ENCODE results near the gene LPAR1. TPM values are rescaled to one million over a fixed set of nuclear protein-coding genes. Genes with fewer than 3 reads are reported as not detected.

LPAR1 gene
- total RNA-seq, 2 experiments from 2014 or later = not detected

DNA sequence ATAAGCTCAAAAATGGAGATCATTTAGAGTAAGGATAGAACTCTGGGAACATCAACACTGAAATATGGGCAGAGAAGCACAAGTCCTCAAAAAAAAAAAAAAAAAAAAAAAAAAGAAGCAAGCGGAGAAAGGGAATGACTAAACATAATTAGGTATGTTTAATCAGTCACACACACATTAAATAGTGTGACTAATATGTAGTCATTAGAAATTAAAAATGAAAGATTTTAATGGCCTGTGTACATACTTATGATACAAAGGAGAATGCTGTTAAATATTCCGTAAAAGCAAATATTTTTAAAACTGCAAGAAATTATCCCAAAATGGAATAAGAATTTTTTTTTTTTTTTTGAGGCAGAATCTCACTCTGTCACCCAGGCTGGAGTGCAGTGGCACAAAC is 10.5 kb downstream of the LPAR1 start:
- H3K36me3 Mint-ChIP-seq = no peaks in the 10 kb centered on the region
- no peak overlapping the region for H3K27ac Mint-ChIP-seq
- no peaks in the 10 kb centered on the region for H3K27me3 Mint-ChIP-seq
- H3K4me1 Mint-ChIP-seq = no peaks in the 10 kb centered on the region
- DNase-seq = no peak
- H3K4me3 Mint-ChIP-seq = no peak overlapping the region
- H3K9me3 Mint-ChIP-seq = peaks cover 8% of the 10 kb centered on the region

GRCh38 chr9:111023128-111023527 is 15.1 kb downstream of the LPAR1 start:
- no peaks in the 10 kb centered on the region for H3K4me1 Mint-ChIP-seq
- H3K27ac Mint-ChIP-seq = no peak overlapping the region
- DNase-seq = no peak

GRCh38 chr9:111020594-111020993 is 17.7 kb downstream of the LPAR1 start:
- H3K27me3 Mint-ChIP-seq = no peaks in the 10 kb centered on the region
- peaks cover 8% of the 10 kb centered on the region for H3K9me3 Mint-ChIP-seq
- no peak overlapping the region for H3K4me3 Mint-ChIP-seq
- no peak overlapping the region for H3K27ac Mint-ChIP-seq
- DNase-seq = no peak
- no peaks in the 10 kb centered on the region for H3K4me1 Mint-ChIP-seq
- H3K36me3 Mint-ChIP-seq = no peaks in the 10 kb centered on the region

More at GRCh38 chr9:111023128-111023527, 15.1 kb downstream of the LPAR1 start:
- Mint-ChIP-seq H3K27me3 (no peaks in the 10 kb centered on the region), H3K4me3 (no peak overlapping the region), H3K36me3 (no peaks in the 10 kb centered on the region), H3K9me3 (peaks cover 8% of the 10 kb centered on the region)

DNA sequence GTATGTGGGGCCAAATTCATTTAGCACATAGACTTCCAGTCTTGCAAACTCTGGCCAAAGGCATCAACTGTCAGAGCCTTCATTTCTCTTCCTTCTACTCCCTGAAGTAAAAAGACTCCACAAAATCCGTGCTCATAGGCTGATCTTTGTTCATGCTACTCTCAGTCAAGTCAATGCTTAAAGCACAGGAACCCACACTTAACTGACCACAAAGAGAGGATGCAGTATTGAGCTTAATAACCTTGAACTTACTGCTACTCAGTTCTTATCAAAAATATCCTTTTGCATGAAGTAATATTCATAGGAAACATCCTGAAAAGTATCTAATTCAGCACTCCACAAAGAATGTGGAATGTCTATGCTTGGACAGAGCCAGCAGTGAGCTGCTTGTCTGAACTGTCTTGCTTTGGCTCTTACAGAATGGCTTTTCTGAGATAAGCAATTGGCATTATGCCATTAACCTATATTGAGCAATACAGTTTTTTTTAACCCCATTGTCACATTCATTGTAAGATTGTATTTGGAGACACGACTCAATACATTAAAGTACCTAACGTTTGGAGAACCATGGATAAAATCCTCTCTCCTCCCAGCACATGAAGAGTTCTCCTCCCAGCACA is 21.7 kb downstream of the LPAR1 start:
- H3K27me3 Mint-ChIP-seq = no peaks in the 10 kb centered on the region

GRCh38 chr9:111016016-111016415 is 22.3 kb downstream of the LPAR1 start:
- Mint-ChIP-seq H3K4me1 (no peaks in the 10 kb centered on the region), H3K27ac (no peak overlapping the region), H3K4me3 (no peak overlapping the region), H3K9me3 (no peaks in the 10 kb centered on the region), H3K27me3 (no peaks in the 10 kb centered on the region), H3K36me3 (no peaks in the 10 kb centered on the region)
- DNase-seq = no peak

More for the DNA sequence above, 21.7 kb downstream of the LPAR1 start:
- Mint-ChIP-seq H3K9me3 (no peaks in the 10 kb centered on the region), H3K4me3 (no peak overlapping the region), H3K27ac (no peak overlapping the region), H3K4me1 (no peaks in the 10 kb centered on the region), H3K36me3 (no peaks in the 10 kb centered on the region)
- no peak for DNase-seq

- no peak for DNase-seq
- Mint-ChIP-seq H3K36me3 (no peaks in the 10 kb centered on the region), H3K27ac (no peak overlapping the region), H3K9me3 (no peaks in the 10 kb centered on the region), H3K4me3 (no peak overlapping the region), H3K27me3 (no peaks in the 10 kb centered on the region), H3K4me1 (no peaks in the 10 kb centered on the region)
Observed at GRCh38 chr9:111013707-111014106, 24.6 kb downstream of the LPAR1 start.

DNA sequence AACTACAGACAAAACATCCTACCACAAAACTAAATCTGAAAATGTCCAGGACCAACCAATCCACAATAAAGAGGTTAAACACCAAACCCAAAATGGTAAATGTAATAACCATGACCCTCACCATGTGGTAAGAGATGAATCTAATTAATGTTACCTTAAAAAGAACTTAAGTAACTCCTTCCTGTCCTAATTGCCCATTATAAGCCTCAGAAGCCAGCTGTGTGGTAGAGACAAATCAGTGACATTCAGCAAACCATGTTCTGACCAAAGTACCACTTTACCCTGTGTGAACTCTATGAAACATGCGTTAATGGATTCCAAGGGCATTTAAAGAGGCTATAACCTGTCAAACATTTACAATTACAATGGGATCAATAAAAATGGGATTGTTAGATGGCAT is 25.0 kb downstream of the LPAR1 start:
- Mint-ChIP-seq H3K27ac (no peak overlapping the region), H3K36me3 (no peaks in the 10 kb centered on the region), H3K4me1 (no peaks in the 10 kb centered on the region), H3K4me3 (no peak overlapping the region), H3K9me3 (no peaks in the 10 kb centered on the region), H3K27me3 (peaks cover 1% of the 10 kb centered on the region)
- no peak for DNase-seq

DNA sequence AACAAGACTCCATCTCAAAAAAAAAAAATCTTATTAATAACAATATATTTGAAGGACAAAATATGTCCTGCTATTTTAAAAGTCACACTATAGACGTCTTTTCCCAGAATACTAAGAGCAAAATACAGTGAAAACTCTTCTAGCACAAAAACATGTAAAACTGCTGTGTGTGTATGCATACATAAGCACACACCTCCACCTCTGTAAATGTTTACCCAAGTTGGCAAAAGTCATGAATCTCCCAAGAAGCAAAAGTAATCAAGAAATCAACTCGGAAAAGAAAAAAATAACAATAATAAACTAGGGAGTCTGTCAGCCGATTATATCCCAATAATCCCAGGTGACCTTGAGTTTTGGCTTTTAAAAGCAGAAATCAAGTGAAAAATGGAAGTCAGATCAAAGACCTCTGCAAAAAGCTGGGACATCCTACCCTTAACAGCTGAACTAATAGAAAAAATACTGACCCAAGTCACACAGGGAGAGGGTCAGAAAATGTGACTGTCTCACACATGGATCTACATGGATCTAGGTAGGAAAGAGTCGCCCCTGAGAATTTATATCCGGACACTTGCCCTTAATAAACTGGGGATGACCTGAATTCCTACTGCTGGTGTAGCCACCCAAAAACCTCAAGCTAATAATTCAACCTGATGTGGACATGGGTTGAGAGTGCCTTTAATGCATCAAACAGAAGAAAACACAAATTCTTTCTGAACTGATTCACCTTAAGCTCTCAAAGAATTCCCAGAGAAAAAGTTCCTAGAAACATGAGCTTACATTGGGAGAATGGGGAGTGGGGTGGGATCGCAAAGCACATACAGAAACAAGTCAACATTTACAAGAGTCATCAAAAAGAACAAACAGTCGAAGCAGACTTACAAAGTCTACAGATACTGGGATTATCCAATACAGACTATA is 29.9 kb downstream of the LPAR1 start:
- H3K36me3 Mint-ChIP-seq = no peaks in the 10 kb centered on the region
- peaks cover 4% of the 10 kb centered on the region for H3K27me3 Mint-ChIP-seq
- no peak overlapping the region for H3K4me3 Mint-ChIP-seq
- H3K9me3 Mint-ChIP-seq = no peaks in the 10 kb centered on the region
- DNase-seq = no peak
- H3K4me1 Mint-ChIP-seq = no peaks in the 10 kb centered on the region
- no peak overlapping the region for H3K27ac Mint-ChIP-seq

DNA sequence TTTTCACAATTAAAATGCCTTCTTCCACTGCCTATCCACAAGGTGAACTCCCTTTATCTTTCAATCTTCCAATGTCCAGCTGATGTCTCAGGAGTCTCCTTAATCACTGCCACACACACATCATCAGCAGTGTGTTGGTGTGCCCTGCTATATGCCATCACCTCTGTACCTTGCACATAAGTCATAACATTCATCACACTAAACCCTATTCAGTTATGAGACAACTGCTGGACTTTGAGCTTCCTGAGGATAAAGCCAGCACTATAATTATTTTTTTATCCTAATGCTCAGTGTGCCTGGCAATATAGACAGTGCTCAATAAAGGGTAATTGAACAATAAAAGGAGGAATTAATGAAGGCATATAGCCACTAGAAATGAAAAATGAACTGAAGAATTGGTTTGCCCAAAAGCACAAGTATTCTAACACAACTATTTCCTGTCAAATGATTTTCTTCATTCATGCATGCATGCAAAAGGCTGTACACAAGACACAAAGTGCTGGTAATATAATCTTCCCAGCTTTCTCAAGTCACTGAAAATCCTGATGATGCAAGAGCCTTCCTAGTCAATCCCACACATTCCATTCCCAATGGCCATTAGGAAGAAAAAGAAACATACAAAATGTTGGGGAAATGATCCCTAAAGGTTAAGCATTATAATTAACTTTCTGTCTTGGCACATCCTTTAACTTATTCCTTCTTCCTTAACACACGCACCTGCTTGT is 32.4 kb downstream of the LPAR1 start:
- no peak overlapping the region for H3K4me3 Mint-ChIP-seq
- no peaks in the 10 kb centered on the region for H3K4me1 Mint-ChIP-seq
- H3K9me3 Mint-ChIP-seq = no peaks in the 10 kb centered on the region
- no peak for DNase-seq
- H3K27ac Mint-ChIP-seq = no peak overlapping the region
- peaks cover 4% of the 10 kb centered on the region for H3K27me3 Mint-ChIP-seq
- H3K36me3 Mint-ChIP-seq = no peaks in the 10 kb centered on the region

GRCh38 chr9:111004936-111005335 is 33.3 kb downstream of the LPAR1 start:
- peaks cover 4% of the 10 kb centered on the region for H3K27me3 Mint-ChIP-seq
- H3K36me3 Mint-ChIP-seq = no peaks in the 10 kb centered on the region
- H3K4me3 Mint-ChIP-seq = no peak overlapping the region
- no peak overlapping the region for H3K27ac Mint-ChIP-seq
- H3K9me3 Mint-ChIP-seq = no peaks in the 10 kb centered on the region
- H3K4me1 Mint-ChIP-seq = no peaks in the 10 kb centered on the region
- DNase-seq = no peak

- Mint-ChIP-seq H3K36me3 (no peaks in the 10 kb centered on the region), H3K27ac (no peak overlapping the region), H3K4me3 (no peak overlapping the region)
Observed at GRCh38 chr9:111003182-111003581, 35.1 kb downstream of the LPAR1 start.

GRCh38 chr9:111001526-111001925 is 36.7 kb downstream of the LPAR1 start:
- peaks cover 4% of the 10 kb centered on the region for H3K27me3 Mint-ChIP-seq
- H3K4me1 Mint-ChIP-seq = no peaks in the 10 kb centered on the region
- H3K4me3 Mint-ChIP-seq = no peak overlapping the region
- no peaks in the 10 kb centered on the region for H3K36me3 Mint-ChIP-seq
- DNase-seq = no peak
- no peak overlapping the region for H3K27ac Mint-ChIP-seq
- no peaks in the 10 kb centered on the region for H3K9me3 Mint-ChIP-seq

More at GRCh38 chr9:111003182-111003581, 35.1 kb downstream of the LPAR1 start:
- H3K9me3 Mint-ChIP-seq = no peaks in the 10 kb centered on the region
- DNase-seq = no peak
- H3K4me1 Mint-ChIP-seq = no peaks in the 10 kb centered on the region
- peaks cover 2% of the 10 kb centered on the region for H3K27me3 Mint-ChIP-seq

DNA sequence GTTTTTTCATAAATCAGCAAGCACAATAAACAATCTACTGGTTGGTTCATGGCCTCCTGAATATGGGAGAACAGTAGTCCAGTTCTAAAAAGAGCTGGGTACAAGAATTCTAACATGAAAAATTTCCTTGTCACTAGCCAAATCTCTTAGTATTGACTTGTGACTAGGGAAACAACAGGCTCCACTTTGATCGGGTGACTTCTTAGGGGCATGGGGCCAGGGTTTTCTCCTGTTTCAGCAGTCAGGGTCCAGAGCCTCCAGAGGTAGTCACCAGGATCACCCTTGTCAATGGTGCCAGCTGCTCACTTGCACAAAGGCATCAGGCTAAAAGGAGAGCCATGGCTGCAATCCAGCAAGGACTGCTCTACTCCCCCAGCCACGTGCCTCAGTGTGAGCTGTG is 38.1 kb downstream of the LPAR1 start:
- no peak for DNase-seq
- Mint-ChIP-seq H3K27ac (no peak overlapping the region), H3K4me1 (no peaks in the 10 kb centered on the region), H3K9me3 (peaks cover 2% of the 10 kb centered on the region), H3K27me3 (peaks cover 7% of the 10 kb centered on the region), H3K4me3 (no peak overlapping the region), H3K36me3 (peaks cover 1% of the 10 kb centered on the region)

GRCh38 chr9:110999379-110999778 is 38.9 kb downstream of the LPAR1 start:
- Mint-ChIP-seq H3K4me1 (no peaks in the 10 kb centered on the region), H3K27ac (no peak overlapping the region), H3K36me3 (peaks cover 1% of the 10 kb centered on the region), H3K9me3 (peaks cover 2% of the 10 kb centered on the region), H3K27me3 (peaks cover 7% of the 10 kb centered on the region), H3K4me3 (no peak overlapping the region)
- DNase-seq = no peak

DNA sequence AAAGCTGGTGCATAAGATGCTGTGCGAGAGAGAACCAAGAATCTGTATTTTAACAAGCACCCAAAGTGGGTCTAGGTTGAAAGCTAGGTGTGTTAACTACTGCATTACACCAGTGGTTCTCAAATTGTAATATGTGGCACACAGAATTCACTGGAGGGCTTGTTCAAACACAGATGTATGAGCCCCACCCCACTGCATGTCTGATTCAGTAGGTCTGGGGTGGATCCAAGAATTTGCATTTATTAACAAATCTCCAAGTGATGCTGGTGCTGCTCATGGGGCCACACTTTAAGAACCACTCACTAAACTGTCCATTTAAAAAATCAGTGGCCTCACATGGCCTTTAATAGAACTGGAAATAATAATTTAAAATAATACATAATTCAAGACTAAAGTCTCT is 40.4 kb downstream of the LPAR1 start:
- no peak overlapping the region for H3K4me3 Mint-ChIP-seq
- H3K4me1 Mint-ChIP-seq = no peaks in the 10 kb centered on the region
- peaks cover 2% of the 10 kb centered on the region for H3K9me3 Mint-ChIP-seq
- H3K36me3 Mint-ChIP-seq = peaks cover 1% of the 10 kb centered on the region
- H3K27me3 Mint-ChIP-seq = peaks cover 7% of the 10 kb centered on the region
- no peak overlapping the region for H3K27ac Mint-ChIP-seq
- no peak for DNase-seq

Data from activated naive CD8-positive, alpha-beta T cell treated with anti-CD3 and anti-CD28 coated beads for 36 hours (primary cell).